OCI-LY1 (cell line): ENCODE measurements around the gene ZNF593.

Source experiments
- H2AFZ ChIP-seq: fragments of 200-600 bp; sonication (generic), shearing (Covaris generic); 2 replicates; pipeline ENCODE4 v1.6.0; 2014; ENCODE audit warnings: antibody characterized with exemption, mild to moderate bottlenecking, low read length
- H3F3A ChIP-seq: fragments of 200-600 bp; sonication (generic), shearing (Covaris generic); 2 replicates; pipeline ENCODE4 v1.6.0; 2014; ENCODE audit warnings: mild to moderate bottlenecking, antibody characterized with exemption, low read length, moderate library complexity; ENCODE audit not compliant: insufficient read depth
- H3K27ac ChIP-seq: fragments of 200-600 bp; sonication (generic); 2 replicates; pipeline ENCODE4 v1.5.1; 2014; ENCODE audit warnings: low read length, mixed run types, mild to moderate bottlenecking, low read depth; ENCODE audit not compliant: poor library complexity, severe bottlenecking
- H3K27me3 ChIP-seq: fragments of 200-600 bp; sonication (generic); 2 replicates; pipeline ENCODE4 v1.6.0; 2014; ENCODE audit warnings: antibody characterized with exemption, mild to moderate bottlenecking, low read length, moderate library complexity; ENCODE audit not compliant: insufficient read depth
- H3K36me3 ChIP-seq: fragments of 200-600 bp; sonication (generic); 2 replicates; pipeline ENCODE4 v1.6.1; 2014; ENCODE audit warnings: mild to moderate bottlenecking, antibody characterized with exemption, low read length, moderate library complexity, mixed read lengths; ENCODE audit not compliant: insufficient read depth
- H3K4me1 ChIP-seq: fragments of 200-600 bp; sonication (generic); 2 replicates; pipeline ENCODE4 v1.5.1; 2014; ENCODE audit warnings: mild to moderate bottlenecking, low read length, moderate library complexity; ENCODE audit not compliant: insufficient read depth, severe bottlenecking
- H3K4me2 ChIP-seq: fragments of 200-600 bp; sonication (generic), shearing (Covaris generic); 2 replicates; pipeline ENCODE4 v1.6.1; 2014; ENCODE audit warnings: low read length
- H3K4me3 ChIP-seq: fragments of 200-600 bp; sonication (generic); 2 replicates; pipeline ENCODE4 v1.5.1; 2014; ENCODE audit warnings: low read length, low read depth, mild to moderate bottlenecking, mixed read lengths; ENCODE audit not compliant: poor library complexity, severe bottlenecking
- H3K79me2 ChIP-seq: fragments of 200-600 bp; shearing (Covaris generic); 2 replicates; pipeline ENCODE4 v1.6.1; 2016; ENCODE audit warnings: mixed run types, low read length, mixed read lengths; ENCODE audit not compliant: insufficient read depth
- H3K9ac ChIP-seq: fragments of 200-600 bp; sonication (generic), shearing (Covaris generic); 2 replicates; pipeline ENCODE4 v1.6.1; 2014; ENCODE audit warnings: mild to moderate bottlenecking, low read length, mixed read lengths
- H3K9me2 ChIP-seq: fragments of 200-600 bp; sonication (generic), shearing (Covaris generic); 2 replicates; pipeline ENCODE4 v1.6.1; 2014; ENCODE audit warnings: low read depth, mild to moderate bottlenecking, low read length, mixed read lengths
- H3K9me3 ChIP-seq: fragments of 200-600 bp; shearing (Covaris generic); 2 replicates; pipeline ENCODE4 v1.6.1; 2014; ENCODE audit warnings: low read length, mixed read lengths
- H4K20me1 ChIP-seq: fragments of 200-600 bp; sonication (generic), shearing (Covaris generic); 2 replicates; pipeline ENCODE4 v1.6.0; 2016; ENCODE audit warnings: mild to moderate bottlenecking, low read length; ENCODE audit not compliant: insufficient read depth
- EZH2 ChIP-seq: fragments of 200-600 bp; sonication (generic), shearing (Covaris generic); IDR thresholded peaks from 2 replicates; pipeline ENCODE4 v1.8.0; 2017; ENCODE audit warnings: borderline replicate concordance, mixed run types, mild to moderate bottlenecking, antibody characterized with exemption, low read length, moderate library complexity, mixed read lengths
- TF ChIP-seq, protein P1 (sequence below): fragments of 200-600 bp; sonication (generic), shearing (Covaris generic); IDR thresholded peaks from 2 replicates; pipeline ENCODE4 v1.5.1; 2017; ENCODE audit warnings: mild to moderate bottlenecking, antibody characterized with exemption, low read length, moderate library complexity, mixed read lengths

Gene ZNF593

DNA sequence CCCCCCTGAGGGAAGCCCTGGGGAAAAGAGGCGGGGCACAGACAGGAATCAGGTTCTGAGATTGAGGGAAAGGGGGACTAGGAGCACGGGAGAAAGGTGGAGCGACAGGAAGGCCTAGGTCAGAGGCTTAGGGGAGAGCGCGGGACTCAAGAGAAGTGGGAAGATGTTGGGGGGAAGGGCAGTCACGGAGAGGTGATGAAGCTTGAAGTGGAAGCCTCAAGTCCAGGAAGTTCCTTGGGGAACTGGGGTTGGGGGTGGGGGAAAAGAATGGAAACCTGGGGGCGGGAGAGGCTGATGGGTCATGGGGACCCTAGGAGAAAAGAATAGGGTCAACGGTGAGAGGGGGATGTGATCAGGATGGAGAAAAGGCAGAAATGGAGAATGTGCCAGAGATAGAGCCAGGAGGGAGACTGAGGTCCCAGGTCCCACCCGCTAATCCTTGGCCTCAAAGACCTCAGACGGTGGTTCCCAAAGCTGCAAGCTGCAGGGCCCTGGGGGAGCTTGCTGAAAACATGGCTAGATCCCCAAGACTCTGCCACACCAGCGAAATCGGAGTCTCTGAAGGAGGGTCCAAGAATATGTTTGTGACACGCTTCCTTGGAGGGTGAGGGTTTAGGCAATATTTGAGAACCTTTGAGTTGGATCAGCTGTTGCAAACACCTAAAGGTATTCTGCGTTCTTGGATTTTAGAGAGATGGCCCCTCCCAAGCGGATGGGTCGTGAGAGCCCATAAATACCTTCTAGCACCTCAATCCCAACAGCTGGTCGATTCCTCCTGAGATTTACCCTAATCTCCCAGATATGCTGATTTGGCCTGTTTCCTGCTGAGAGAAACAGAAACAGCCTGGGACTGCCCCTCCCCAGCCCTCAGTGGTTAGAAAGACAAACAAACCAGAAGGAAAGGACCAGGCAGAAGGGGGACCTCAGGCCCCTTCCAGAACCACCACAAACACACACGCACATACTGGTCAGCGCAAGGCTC is 4.6 kb upstream of the ZNF593 start:
- no peak overlapping the region for H3K9ac ChIP-seq
- no peak overlapping the region for H3K27ac ChIP-seq
- H3K4me3 ChIP-seq, result no peak overlapping the region
- no peaks in the 10 kb centered on the region for H4K20me1 ChIP-seq
- no peaks in the 10 kb centered on the region for H3K9me2 ChIP-seq
- no peak overlapping the region for H3K4me2 ChIP-seq
- no peak overlapping the region for H2AFZ ChIP-seq
- H3F3A ChIP-seq, result no peaks in the 10 kb centered on the region
- H3K9me3 ChIP-seq, result no peaks in the 10 kb centered on the region
- H3K27me3 ChIP-seq, result peaks cover 7% of the 10 kb centered on the region; the same call in 1 of the 2 replicates
- TF ChIP-seq, protein P1, sequence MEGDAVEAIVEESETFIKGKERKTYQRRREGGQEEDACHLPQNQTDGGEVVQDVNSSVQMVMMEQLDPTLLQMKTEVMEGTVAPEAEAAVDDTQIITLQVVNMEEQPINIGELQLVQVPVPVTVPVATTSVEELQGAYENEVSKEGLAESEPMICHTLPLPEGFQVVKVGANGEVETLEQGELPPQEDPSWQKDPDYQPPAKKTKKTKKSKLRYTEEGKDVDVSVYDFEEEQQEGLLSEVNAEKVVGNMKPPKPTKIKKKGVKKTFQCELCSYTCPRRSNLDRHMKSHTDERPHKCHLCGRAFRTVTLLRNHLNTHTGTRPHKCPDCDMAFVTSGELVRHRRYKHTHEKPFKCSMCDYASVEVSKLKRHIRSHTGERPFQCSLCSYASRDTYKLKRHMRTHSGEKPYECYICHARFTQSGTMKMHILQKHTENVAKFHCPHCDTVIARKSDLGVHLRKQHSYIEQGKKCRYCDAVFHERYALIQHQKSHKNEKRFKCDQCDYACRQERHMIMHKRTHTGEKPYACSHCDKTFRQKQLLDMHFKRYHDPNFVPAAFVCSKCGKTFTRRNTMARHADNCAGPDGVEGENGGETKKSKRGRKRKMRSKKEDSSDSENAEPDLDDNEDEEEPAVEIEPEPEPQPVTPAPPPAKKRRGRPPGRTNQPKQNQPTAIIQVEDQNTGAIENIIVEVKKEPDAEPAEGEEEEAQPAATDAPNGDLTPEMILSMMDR, result no peak
- TF ChIP-seq EZH2, result no peak
- no peaks in the 10 kb centered on the region for H3K36me3 ChIP-seq
- no peaks in the 10 kb centered on the region for H3K79me2 ChIP-seq
- peaks cover 13% of the 10 kb centered on the region for H3K4me1 ChIP-seq

DNA sequence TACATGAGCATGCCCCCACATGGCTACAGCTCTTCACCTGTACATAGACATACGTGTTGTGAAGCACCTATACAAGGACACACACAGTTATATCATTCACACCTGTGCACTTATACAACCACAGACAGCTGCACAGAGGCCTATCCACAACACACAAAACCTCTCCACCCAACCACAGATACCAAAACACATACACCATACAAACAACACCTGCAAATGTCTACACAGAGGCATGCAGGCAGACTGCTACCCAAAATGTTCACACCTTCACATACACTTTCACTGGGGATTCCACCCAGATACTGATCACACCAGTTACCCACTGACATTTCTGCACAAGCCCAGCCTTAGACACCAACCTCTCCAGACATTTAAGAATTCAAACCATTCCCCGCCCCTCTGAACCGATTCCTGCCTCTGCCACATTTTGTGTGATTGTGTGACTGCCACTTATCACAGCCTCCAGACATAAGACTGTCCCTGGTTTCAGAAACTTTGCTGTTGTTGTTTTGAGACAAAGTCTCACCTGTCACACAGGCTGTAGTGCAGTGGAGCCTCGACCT is 2.9 kb upstream of the ZNF593 start:
- Histone ChIP-seq H3F3A (no peaks in the 10 kb centered on the region), H4K20me1 (no peaks in the 10 kb centered on the region), H3K79me2 (no peaks in the 10 kb centered on the region), H3K36me3 (peaks cover 8% of the 10 kb centered on the region), H3K27ac (no peak overlapping the region), H3K4me3 (no peak overlapping the region), H2AFZ (no peak overlapping the region), H3K9me3 (no peaks in the 10 kb centered on the region), H3K27me3 (peaks cover 3% of the 10 kb centered on the region; the same call in 1 of the 2 replicates), H3K9me2 (no peaks in the 10 kb centered on the region), H3K4me2 (no peak overlapping the region), H3K4me1 (peaks cover 25% of the 10 kb centered on the region), H3K9ac (no peak overlapping the region)
- TF ChIP-seq, protein P1, result no peak
- TF ChIP-seq EZH2, result no peak

DNA sequence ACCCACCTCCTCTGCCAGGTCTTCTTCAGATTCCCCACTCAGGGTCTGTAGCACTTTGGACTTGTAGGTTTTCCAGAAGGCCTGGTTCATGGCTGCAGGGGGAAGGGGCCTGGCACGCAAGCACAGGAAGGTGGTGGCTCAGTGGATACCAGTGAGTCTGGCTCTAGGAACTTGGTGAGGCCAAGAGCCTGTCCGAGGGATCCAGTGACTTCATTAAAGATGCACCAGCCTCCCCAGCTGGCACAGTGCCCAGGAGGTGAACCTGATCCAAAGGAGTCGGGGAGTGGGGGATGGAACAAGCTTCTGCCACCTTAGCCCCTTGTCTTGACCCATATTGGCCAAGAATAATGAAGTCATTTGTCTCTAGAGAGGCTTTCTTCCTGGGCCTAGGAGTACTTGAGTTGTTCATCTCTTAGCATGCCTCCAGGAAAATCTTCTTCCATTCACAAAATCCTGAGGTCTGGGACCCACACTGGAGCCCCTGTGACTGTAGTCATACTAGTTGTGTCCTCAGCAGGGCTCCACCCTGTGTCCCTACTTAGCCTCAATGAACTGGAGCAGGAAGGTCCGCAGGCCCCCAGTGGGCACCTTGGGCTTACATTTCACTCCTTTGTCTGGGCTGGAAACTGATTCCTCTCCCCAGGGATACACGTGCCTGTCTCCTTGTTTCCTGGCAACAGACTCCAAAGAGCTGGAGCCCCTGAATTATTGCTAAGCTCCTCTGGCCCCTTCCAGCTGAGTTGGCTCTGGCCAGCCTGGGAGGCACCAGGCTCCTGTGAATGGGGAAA is 1.1 kb upstream of the ZNF593 start, which contains the start of gene C1orf232:
C1orf232 (minus strand) TSS at position 554 of the 788 bp plus-strand sequence; CDS start at position 90, 464 bp downstream.
- Histone ChIP-seq H3F3A (no peaks in the 10 kb centered on the region), H3K27ac (no peak within 1 kb of the TSS), H2AFZ (no peak within 1 kb of the TSS), H3K36me3 (peaks cover 9% of the 10 kb centered on the region), H3K79me2 (no peaks in the 10 kb centered on the region), H4K20me1 (no peaks in the 10 kb centered on the region), H3K4me2 (peak within 1 kb of the TSS; percentile 94), H3K9me2 (no peaks in the 10 kb centered on the region), H3K4me3 (peak within 1 kb of the TSS; percentile 79), H3K27me3 (peaks cover 1% of the 10 kb centered on the region; the same call in 1 of the 2 replicates), H3K4me1 (peaks cover 24% of the 10 kb centered on the region), H3K9ac (peak within 1 kb of the TSS; percentile 82), H3K9me3 (no peaks in the 10 kb centered on the region)
- TF ChIP-seq, protein P1, result no peak
- TF ChIP-seq EZH2, result no peak
